MM.1S (cell line): ENCODE data around the gene AHCYL2.

ENCODE experiments used
- DNase-seq: peaks from one replicate; pipeline ENCODE4 v3.0.0-alpha.2; 2015
- H2AFZ ChIP-seq: fragments of 300-600 bp; sonication (generic); 2 replicates; pipeline ENCODE4 v1.6.0; 2016; ENCODE audit warnings: antibody characterized with exemption, low read length
- H3F3A ChIP-seq: fragments of 300-600 bp; sonication (generic); 2 replicates; pipeline ENCODE4 v1.6.1; 2016; ENCODE audit warnings: mild to moderate bottlenecking, antibody characterized with exemption, low read length, moderate library complexity, mixed read lengths; ENCODE audit not compliant: insufficient read depth
- H3K27ac ChIP-seq: fragments of 300-600 bp; sonication (generic); 2 replicates; pipeline ENCODE4 v1.5.1; 2016; ENCODE audit warnings: mild to moderate bottlenecking, low read length
- H3K27me3 ChIP-seq: fragments of 300-600 bp; sonication (generic); replicated peaks from 2 replicates; pipeline ENCODE4 v1.6.0; 2016; ENCODE audit warnings: low read length; ENCODE audit not compliant: insufficient read depth
- H3K36me3 ChIP-seq: fragments of 300-600 bp; sonication (generic); replicated peaks from 2 replicates; pipeline ENCODE4 v1.6.1; 2016; ENCODE audit warnings: mild to moderate bottlenecking, low read length, mixed read lengths; ENCODE audit not compliant: insufficient read depth
- H3K4me1 ChIP-seq: fragments of 300-600 bp; sonication (generic); 2 replicates; pipeline ENCODE4 v1.6.1; 2016; ENCODE audit warnings: low read length, mixed read lengths
- H3K4me2 ChIP-seq: fragments of 300-600 bp; sonication (generic); 2 replicates; pipeline ENCODE4 v1.6.0; 2016; ENCODE audit warnings: low read depth, low read length
- H3K4me3 ChIP-seq: fragments of 300-600 bp; sonication (generic); 2 replicates; pipeline ENCODE4 v1.5.1; 2016; ENCODE audit warnings: low read length, mixed read lengths
- H3K79me2 ChIP-seq: fragments of 300-600 bp; sonication (generic); 2 replicates; pipeline ENCODE4 v1.6.1; 2016; ENCODE audit warnings: mixed run types, low read length, mixed read lengths
- H3K9ac ChIP-seq: fragments of 300-600 bp; sonication (generic); 2 replicates; pipeline ENCODE4 v1.6.1; 2016; ENCODE audit warnings: low read length, mixed read lengths
- H3K9me2 ChIP-seq: fragments of 300-600 bp; sonication (generic); replicated peaks from 2 replicates; pipeline ENCODE4 v1.6.1; 2016; ENCODE audit warnings: mild to moderate bottlenecking, low read length, mixed read lengths; ENCODE audit not compliant: insufficient read depth
- H3K9me3 ChIP-seq: fragments of 300-600 bp; sonication (generic); replicated peaks from 2 replicates; pipeline ENCODE4 v1.6.1; 2016; ENCODE audit warnings: mild to moderate bottlenecking, low read length, mixed read lengths; ENCODE audit not compliant: insufficient read depth
- H4K20me1 ChIP-seq: fragments of 300-600 bp; sonication (generic); 2 replicates; pipeline ENCODE4 v1.6.1; 2016; ENCODE audit warnings: mild to moderate bottlenecking, low read length, moderate library complexity, mixed read lengths; ENCODE audit not compliant: insufficient read depth
- CTCF ChIP-seq: fragments of 300-600 bp; sonication (generic); IDR thresholded peaks from 2 replicates; pipeline ENCODE4 v1.5.1; 2016; ENCODE audit warnings: antibody characterized with exemption, low read length, mixed read lengths
- EZH2 ChIP-seq: fragments of 300-600 bp; sonication (generic); optimal IDR thresholded peaks from 2 replicates; pipeline ENCODE3; 2017; ENCODE audit warnings: low read depth, mild to moderate bottlenecking, antibody characterized with exemption, low read length, mixed read lengths
- EZH2phosphoT487 ChIP-seq: fragments of 300-600 bp; sonication (generic); IDR thresholded peaks from 2 replicates; pipeline ENCODE4 v1.6.1; 2018; ENCODE audit warnings: antibody characterized with exemption, low read length

Gene AHCYL2

GRCh38 chr7:129273936-129274335, 49.1 kb downstream of the AHCYL2 start:
- H3K27ac ChIP-seq = no peak overlapping the region
- no peaks in the 10 kb centered on the region for H3K9me3 ChIP-seq
- no peaks in the 10 kb centered on the region for H4K20me1 ChIP-seq
- no peaks in the 10 kb centered on the region for H3K36me3 ChIP-seq
- H3K4me1 ChIP-seq = no peaks in the 10 kb centered on the region
- TF ChIP-seq EZH2 = no peak
- TF ChIP-seq EZH2phosphoT487 = no peak
- TF ChIP-seq CTCF = no peak
- no peak overlapping the region for H3K4me2 ChIP-seq
- H3F3A ChIP-seq = no peaks in the 10 kb centered on the region
- H3K27me3 ChIP-seq = no peaks in the 10 kb centered on the region
- no peaks in the 10 kb centered on the region for H3K79me2 ChIP-seq
- no peak overlapping the region for H3K9ac ChIP-seq
- no peak overlapping the region for H3K4me3 ChIP-seq
- H3K9me2 ChIP-seq = no peaks in the 10 kb centered on the region
- DNase-seq = no peak
- H2AFZ ChIP-seq = no peak overlapping the region

- Histone ChIP-seq H4K20me1 (no peaks in the 10 kb centered on the region), H3F3A (no peaks in the 10 kb centered on the region), H3K4me3 (no peak overlapping the region), H3K4me1 (peaks cover 3% of the 10 kb centered on the region; the same call in 1 of the 2 replicates), H3K27me3 (no peaks in the 10 kb centered on the region), H3K9me3 (no peaks in the 10 kb centered on the region), H3K9me2 (no peaks in the 10 kb centered on the region), H3K27ac (no peak overlapping the region), H3K9ac (no peak overlapping the region), H3K36me3 (no peaks in the 10 kb centered on the region), H3K79me2 (no peaks in the 10 kb centered on the region), H3K4me2 (no peak overlapping the region), H2AFZ (no peak overlapping the region)
- no peak for DNase-seq
- TF ChIP-seq EZH2 = no peak
- TF ChIP-seq CTCF = no peak
- TF ChIP-seq EZH2phosphoT487 = no peak
Observed at GRCh38 chr7:129277629-129278028, 52.8 kb downstream of the AHCYL2 start.

GRCh38 chr7:129278688-129279087, 53.9 kb downstream of the AHCYL2 start:
- H3K4me2 ChIP-seq = no peak overlapping the region
- H3K9me2 ChIP-seq = no peaks in the 10 kb centered on the region
- no peak overlapping the region for H3K27ac ChIP-seq

More at GRCh38 chr7:129278688-129279087, 53.9 kb downstream of the AHCYL2 start:
- no peak overlapping the region for H2AFZ ChIP-seq
- H3K4me1 ChIP-seq = peaks cover 3% of the 10 kb centered on the region; the same call in 1 of the 2 replicates
- no peak overlapping the region for H3K4me3 ChIP-seq
- no peaks in the 10 kb centered on the region for H3K27me3 ChIP-seq
- H4K20me1 ChIP-seq = no peaks in the 10 kb centered on the region
- DNase-seq = no peak
- H3K79me2 ChIP-seq = no peaks in the 10 kb centered on the region
- H3F3A ChIP-seq = no peaks in the 10 kb centered on the region
- H3K9ac ChIP-seq = no peak overlapping the region
- TF ChIP-seq CTCF = no peak
- TF ChIP-seq EZH2 = no peak
- TF ChIP-seq EZH2phosphoT487 = no peak
- no peaks in the 10 kb centered on the region for H3K36me3 ChIP-seq
- H3K9me3 ChIP-seq = no peaks in the 10 kb centered on the region
